NCI-H748 (cell line): Measurements from ENCODE around the gene PLEKHF1.
"Not testable (repeated sequence)": the region's sequence is repeated elsewhere in the genome, so short reads cannot be mapped to it uniquely, and the experiment has no call there.

Experiments used
- DNase-seq: peaks from one replicate; lab custom pipeline; 2025; ENCODE audit not compliant: unreplicated experiment; lab: John Stamatoyannopoulos, UW

The PLEKHF1 gene

GRCh38 chr19:29697523-29698261 is 32.4 kb downstream of the PLEKHF1 start:
- DNase-seq: no peak

DNA sequence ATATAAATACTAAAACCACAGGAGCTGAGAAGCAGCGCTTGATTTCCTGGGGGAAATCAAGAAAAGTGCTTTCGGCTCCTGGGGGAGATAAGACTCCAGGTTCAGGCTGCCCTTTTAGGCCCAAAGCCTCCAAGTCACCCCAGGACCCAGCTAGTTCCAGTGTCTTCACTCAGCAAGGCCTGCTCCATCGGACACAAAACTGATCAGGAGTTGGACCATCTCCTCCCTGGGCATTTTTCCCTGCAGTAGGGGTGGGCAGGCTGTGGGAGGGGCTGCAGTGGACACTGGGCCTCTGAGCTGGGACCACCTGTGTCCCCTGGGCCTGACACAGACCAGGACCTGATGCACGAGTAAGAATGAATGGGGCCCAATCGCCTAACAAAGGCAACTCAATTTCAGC is 34.6 kb downstream of the PLEKHF1 start:
- no peak for DNase-seq

GRCh38 chr19:29700498-29700897 is 35.2 kb downstream of the PLEKHF1 start:
- DNase-seq: no peak

DNA sequence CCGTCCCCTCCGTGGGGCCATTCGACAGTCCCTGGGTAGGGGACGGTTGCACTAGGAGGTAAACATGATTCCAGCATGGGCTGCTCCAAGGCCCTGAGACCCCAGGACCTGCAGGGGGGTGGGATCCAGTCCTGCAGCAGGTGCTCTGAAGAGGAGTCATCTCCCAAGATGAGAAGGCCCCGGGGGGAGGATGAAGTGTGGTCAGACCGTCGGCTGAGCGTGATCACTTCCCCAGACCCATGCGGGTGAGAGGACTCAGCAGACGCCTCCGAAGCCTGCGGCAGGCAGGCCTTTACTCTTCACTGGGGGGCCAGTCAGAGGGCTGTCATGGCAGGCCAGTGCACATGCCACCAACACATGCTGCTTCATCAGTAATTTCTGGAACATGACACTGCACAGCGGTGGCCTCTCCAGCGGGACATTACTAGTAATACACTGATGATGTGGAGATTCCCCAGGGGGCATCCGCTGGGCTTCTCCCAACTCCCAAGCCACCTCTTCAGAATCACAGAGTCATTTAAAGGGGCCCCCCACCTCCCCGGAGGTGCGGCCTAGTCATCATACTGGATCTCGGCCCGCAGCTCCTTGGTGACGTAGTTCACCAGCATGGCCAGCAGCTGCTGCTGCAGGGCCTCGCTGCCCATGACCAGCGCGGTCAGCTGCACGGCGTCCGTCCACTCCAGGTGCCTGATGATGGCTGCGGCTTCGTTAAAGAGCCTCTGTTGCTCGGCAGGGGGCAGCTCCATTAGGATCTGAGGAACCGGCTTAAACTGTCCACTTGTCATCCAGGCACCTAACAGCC is 37.1 kb downstream of the PLEKHF1 start:
- no peak for DNase-seq

GRCh38 chr19:29702963-29703320 is 37.7 kb downstream of the PLEKHF1 start:
- no peak for DNase-seq

DNA sequence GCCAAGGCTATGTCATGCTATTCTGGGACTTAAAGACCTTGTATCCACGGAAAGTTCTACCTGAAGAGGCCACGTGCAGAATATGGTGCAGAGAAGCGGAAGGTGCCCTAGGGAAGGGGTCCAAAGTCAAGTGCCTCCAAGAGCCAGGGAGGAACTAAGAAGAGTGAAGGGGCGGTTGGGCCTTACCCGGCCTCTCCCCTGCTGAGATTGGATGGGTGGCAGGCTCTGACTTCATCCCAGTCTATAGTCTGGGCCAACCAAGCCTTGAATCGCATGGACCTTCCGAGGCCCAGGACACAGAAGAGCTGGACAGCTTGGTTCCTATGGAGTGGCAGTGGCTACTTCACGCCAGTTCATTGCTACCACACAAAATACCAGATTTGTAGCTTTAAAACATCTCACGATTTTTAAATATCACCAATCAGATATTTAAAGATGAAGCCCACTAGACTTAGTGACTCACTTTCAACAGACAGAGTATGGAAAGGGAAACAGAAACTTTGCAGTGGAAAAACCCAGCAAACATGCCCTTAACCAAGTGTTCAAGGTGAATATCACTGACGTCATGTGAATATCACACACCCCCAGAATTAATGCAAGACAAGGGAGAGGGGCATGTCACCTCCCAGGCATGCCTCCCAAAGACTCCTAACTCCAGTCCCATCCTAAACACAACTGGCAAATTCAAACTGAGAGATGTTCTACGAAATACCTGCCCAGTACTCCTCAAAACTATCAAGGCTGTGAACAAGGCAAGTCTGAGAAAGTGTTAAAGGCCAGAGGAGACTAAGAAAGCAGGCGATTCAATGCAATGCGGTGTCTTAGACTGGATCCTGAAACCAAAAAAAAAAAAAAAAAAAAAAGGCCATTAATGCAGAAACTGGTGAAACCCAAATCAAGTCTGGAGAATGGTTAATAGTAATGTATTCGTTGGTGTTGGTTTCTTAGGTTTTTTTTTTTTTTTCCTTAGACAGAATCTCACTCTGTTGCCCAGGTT is 39.6 kb downstream of the PLEKHF1 start:
- DNase-seq: no peak

GRCh38 chr19:29705706-29706105 is 40.4 kb downstream of the PLEKHF1 start:
- DNase-seq: no peak

- DNase-seq: no peak
Measured at GRCh38 chr19:29706635-29707034, 41.4 kb downstream of the PLEKHF1 start.

- DNase-seq: no peak
Measured at GRCh38 chr19:29708554-29709439, 43.5 kb downstream of the PLEKHF1 start.

DNA sequence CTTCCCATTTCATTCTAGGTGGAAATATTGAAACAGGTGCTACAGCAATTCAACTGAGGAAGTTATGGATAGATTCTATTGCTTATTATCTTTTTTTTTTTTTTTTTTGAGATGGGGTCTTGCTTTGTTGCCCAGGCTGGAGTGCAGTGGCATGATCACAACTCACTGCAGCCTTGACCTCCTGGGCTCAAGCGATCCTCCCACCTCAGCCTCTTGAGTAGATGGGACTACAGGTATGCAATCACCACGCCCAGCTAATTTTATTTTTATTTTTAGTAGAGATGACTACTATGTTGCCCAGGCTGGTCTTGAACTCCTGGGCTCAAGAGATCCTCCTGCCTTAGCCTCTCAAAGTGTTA is 44.2 kb downstream of the PLEKHF1 start:
- DNase-seq: not testable (repeated sequence)

DNA sequence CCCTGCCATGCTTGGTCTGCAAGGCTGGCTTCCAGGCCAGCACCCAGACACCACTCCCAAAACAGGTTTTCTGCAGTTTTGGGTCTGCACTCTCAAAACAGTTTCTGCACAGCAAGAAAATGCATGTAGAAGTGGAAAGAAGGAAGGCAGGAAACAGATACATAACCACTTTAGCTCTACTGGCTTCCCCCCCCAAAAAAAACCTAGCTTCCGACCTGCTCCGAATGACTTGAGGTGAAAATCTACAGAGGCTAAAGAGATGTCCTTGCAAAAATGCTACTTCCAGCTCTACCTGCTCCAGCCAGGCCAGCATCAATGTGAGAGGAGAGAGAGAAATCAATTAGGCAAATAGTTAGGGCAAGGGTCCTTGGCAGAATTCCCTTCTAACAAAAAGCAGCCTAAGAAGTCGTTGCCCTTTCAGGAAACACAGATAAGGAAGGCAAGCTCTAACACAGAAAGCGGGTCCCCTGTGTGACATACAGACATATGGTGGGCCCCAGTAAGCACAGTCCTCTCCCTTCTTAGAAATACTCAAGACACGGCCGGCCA is 46.4 kb downstream of the PLEKHF1 start:
- no peak for DNase-seq

- DNase-seq: no peak
Measured at GRCh38 chr19:29712744-29713516, 47.7 kb downstream of the PLEKHF1 start.

DNA sequence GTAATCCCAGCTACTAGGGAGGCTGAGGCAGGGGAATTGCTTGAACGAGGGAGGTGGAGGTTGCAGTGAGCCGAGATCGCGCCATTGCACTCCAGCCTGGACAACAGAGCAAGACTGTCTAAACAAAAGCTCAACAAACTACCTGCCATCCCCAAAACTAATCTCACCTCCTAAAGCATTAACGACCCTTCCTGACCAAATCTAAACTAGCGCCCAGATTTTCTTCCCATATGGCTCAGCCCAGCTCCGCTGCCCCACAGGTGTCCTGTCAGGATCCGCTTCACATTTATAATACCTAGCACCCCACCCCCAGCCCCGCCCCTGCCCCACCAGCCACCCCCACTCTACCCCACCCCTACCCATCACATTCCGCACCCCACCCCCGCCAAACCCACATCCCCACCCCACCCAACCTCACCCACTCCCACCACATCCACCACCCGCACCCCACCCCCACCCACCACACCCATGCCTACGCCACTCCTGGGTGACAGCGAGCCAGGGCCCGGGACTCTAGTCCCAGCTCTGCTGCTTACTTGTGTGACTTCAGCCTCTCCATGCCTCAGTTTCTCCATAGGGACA is 49.2 kb downstream of the PLEKHF1 start:
- DNase-seq: peak; percentile 24

DNA sequence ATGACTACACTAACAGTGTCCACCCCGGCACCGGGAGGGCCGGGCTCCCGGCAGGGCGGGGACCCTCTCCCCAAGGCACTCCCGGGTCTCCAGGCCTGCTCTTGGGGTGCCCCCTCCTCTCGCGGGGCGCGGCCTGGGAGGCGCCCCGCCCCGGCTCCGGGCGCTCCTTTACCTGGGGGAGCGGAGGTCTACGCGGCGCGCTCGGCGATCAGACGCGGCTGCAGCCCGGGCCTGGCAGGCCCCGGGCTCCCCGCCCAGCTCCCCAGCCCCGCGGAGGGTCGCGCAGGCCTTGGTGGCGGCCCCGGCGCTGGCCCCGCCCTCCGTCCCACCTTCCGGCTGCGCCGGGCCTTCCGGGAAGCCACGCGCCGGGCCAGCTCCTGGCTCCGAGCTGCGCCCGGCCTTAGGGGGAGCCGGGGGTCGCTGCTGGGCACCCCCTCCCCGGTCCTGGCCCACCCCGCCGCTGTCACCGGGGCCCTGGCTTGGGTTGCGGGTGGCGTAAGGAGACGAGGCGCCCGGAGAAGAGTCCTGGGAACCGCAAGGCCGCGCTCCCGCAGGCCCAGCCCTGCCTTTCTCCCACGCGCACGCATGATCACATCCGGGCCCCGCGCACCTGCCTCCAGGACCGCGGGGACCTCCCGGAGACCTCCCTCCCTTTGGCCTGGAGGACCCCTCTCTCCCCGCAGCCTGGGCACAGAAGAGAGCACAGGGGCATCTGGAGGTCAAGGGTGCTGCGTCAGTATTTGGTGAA is 49.9 kb downstream of the PLEKHF1 start, which contains the start of gene C19orf12:
C19orf12 (minus strand) TSS at position 309 of the 748 bp plus-strand sequence. CDS start 6,848 bp downstream, outside the sequence.
- DNase-seq: peak; percentile 83

DNA sequence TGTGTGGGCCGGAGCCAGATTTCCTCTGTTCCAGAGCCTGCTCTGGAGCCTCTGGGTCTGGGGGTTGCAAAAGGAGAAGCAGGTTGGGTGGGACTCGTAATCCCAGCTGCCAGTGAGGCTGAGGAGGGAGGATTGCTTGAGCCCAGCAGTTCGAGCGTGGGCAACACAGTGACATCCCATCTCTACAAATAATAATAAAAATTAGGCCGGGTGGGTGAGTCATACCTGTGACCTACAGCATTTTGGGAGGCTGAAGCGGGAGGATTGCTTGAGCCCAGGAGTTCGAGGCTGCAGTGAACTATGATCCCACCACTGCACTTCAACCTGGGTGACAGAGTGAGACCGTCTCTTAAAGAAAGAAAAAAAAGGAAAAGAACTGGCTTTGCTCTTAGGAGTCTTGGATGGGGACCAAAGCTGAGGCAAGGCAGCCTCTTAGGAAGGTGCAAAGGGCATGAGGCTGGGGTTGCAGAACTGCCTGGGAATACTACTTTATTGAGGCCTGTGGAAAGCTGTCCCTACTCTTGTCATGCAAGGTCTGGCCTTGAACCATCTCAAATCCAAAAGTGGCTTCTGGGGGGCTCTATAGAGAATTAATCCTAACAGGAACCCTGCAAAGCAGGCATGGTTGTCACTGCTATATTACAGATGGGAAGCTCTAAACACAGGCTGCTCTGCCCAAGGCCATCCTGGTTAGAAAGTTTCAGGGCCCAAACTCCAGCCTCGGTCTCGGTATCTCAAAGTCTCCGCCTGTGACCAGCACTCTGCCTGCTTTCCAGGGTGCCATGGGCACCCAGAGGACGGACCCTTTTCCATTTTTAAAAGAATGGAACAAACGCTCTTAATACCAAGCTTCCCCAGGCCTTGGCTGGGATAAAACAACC is 50.7 kb downstream of the PLEKHF1 start:
- no peak for DNase-seq

DNA sequence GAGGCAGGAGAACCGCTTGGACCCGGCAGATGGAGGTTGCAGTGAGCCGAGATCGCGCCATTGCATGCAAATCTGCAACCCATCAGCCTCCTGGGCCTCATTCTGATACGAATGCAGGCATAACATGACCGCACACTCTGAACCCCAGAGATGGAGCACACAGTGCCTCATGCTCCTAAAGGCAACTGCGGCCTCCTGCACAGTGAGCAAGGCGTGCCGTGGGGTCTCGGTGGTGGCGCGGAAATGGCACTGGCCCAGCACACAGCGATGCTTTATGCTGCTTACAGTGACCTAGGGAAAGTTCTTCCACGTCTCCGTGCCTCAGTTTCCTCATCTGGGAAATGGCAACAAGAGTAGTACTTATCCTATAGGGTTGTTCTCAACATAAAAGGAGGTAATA is 51.8 kb downstream of the PLEKHF1 start:
- DNase-seq: no peak

DNA sequence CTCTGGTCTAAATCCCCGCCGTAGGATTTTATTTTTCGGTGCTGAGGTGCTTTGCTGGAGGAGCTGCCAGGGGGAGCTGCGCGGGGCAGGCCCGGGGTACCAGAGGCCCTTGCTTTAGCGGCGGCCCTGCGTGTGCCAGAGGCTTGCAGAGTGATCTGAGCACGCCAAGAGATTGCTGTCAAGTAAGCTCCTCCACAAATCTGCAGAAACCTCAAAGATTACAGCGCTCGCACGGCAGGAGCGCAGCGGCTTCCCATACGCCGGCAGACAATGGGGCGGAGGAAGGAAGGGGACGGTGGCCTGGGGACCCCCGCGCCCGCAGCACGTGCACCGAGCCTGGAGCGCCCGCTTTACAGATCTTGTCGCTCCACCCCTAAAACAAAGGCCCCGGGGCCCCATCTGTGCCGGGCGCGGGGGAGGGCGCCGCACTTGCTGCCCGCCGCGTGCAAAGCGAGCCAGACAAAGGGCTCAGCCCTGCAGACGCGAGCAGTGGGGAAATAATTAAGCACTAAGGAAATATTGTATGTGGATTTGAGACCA is 58.9 kb downstream of the PLEKHF1 start:
- peak; percentile 45 for DNase-seq
